HL-60 (cell line): ENCODE measurements around the gene ZBTB42.

Source experiments
- CTCF ChIP-seq: IDR thresholded peaks from one replicate; pipeline ENCODE4 v1.5.1; 2011; ENCODE audit warnings: low read length, control low read depth, inconsistent platforms; ENCODE audit not compliant: insufficient read depth
- GABPA ChIP-seq: IDR thresholded peaks from 2 replicates; pipeline ENCODE4 v1.6.1; 2012; ENCODE audit warnings: low read depth
- POLR2AphosphoS5 ChIP-seq: IDR thresholded peaks from 2 replicates; pipeline ENCODE4 v1.6.1; 2012; ENCODE audit warnings: low read depth
- TF ChIP-seq, protein P1 (sequence below): IDR thresholded peaks from 2 replicates; pipeline ENCODE4 v1.6.1; 2012; ENCODE audit warnings: low read depth; ENCODE audit not compliant: insufficient replicate concordance

- TF ChIP-seq, protein P1, sequence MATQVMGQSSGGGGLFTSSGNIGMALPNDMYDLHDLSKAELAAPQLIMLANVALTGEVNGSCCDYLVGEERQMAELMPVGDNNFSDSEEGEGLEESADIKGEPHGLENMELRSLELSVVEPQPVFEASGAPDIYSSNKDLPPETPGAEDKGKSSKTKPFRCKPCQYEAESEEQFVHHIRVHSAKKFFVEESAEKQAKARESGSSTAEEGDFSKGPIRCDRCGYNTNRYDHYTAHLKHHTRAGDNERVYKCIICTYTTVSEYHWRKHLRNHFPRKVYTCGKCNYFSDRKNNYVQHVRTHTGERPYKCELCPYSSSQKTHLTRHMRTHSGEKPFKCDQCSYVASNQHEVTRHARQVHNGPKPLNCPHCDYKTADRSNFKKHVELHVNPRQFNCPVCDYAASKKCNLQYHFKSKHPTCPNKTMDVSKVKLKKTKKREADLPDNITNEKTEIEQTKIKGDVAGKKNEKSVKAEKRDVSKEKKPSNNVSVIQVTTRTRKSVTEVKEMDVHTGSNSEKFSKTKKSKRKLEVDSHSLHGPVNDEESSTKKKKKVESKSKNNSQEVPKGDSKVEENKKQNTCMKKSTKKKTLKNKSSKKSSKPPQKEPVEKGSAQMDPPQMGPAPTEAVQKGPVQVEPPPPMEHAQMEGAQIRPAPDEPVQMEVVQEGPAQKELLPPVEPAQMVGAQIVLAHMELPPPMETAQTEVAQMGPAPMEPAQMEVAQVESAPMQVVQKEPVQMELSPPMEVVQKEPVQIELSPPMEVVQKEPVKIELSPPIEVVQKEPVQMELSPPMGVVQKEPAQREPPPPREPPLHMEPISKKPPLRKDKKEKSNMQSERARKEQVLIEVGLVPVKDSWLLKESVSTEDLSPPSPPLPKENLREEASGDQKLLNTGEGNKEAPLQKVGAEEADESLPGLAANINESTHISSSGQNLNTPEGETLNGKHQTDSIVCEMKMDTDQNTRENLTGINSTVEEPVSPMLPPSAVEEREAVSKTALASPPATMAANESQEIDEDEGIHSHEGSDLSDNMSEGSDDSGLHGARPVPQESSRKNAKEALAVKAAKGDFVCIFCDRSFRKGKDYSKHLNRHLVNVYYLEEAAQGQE, result no peak
- TF ChIP-seq GABPA (no peak), CTCF (no peak), POLR2AphosphoS5 (no peak)
Observed at GRCh38 chr14:104788161-104788818, 12.6 kb upstream of the ZBTB42 start.
